Gastroesophageal sphincter (tissue), 4 donors: ENCODE measurements around the gene PSMB2. TPM values are rescaled to one million over a fixed set of nuclear protein-coding genes. Genes with fewer than 3 reads are reported as not detected.
A peak's percentile ranks its signal among the peaks of the same experiment; 100 is the strongest.

ENCODE experiments used
- ATAC-seq: fragments of 150-250 bp; one replicate; pipeline ENCODE4 v1.9.1; 2016; ENCODE audit warnings: mild to moderate bottlenecking, moderate library complexity
- H3K27ac ChIP-seq, 4 donors: fragments of 200-600 bp; sonication (generic) in 3 of 4; 1 replicate in 3 of 4; 2 replicates in 1 of 4; pipeline ENCODE4 v1.5.1; 2016 to 2019
- H3K27me3 ChIP-seq: fragments of 200-600 bp; sonication (generic); one replicate; pipeline ENCODE4 v1.5.1; 2019
- H3K36me3 ChIP-seq, 2 donors: fragments of 200-600 bp; sonication (generic); one replicate each; pipeline ENCODE4 v1.5.1; 2019; ENCODE audit warnings: control low read depth in 1 of 2
- H3K4me1 ChIP-seq, 3 donors: fragments of 200-600 bp; sonication (generic); 1 replicate in 2 of 3; 2 replicates in 1 of 3; pipeline ENCODE4 v1.5.1; 2016 to 2019; ENCODE audit warnings: control low read depth in 2 of 3
- H3K4me3 ChIP-seq, 2 donors: fragments of 200-600 bp; sonication (generic); one replicate each; pipeline ENCODE4 v1.5.1; 2019; ENCODE audit warnings: mild to moderate bottlenecking in 1 of 2, moderate library complexity in 1 of 2
- H3K9me3 ChIP-seq, 3 donors: fragments of 200-600 bp; sonication (generic); one replicate each; pipeline ENCODE4 v1.5.1; 2017 to 2019; ENCODE audit warnings: control low read depth in 2 of 3
- CTCF ChIP-seq, 4 experiments: fragments of 200-600 bp in 2 of 4; fragments of 450-650 bp in 2 of 4; sonication (generic) in 1 of 4; IDR thresholded peaks; one replicate each; pipeline ENCODE4 v1.5.1; 2017 to 2019; ENCODE audit warnings: antibody characterized with exemption in 4 of 4, mild to moderate bottlenecking in 2 of 4, moderate library complexity in 2 of 4
- EP300 ChIP-seq: sonication (generic); formaldehyde crosslinking; IDR thresholded peaks from one replicate; pipeline ENCODE4 v1.6.1; 2017; ENCODE audit warnings: antibody characterized with exemption, mild to moderate bottlenecking
- POLR2A ChIP-seq, 2 donors: fragments of 450-650 bp; IDR thresholded peaks; one replicate each; pipeline ENCODE4 v1.6.1; 2017; ENCODE audit warnings: antibody characterized with exemption in 2 of 2, mild to moderate bottlenecking in 2 of 2, moderate library complexity in 1 of 2
- POLR2AphosphoS5 ChIP-seq: sonication (generic); formaldehyde crosslinking; IDR thresholded peaks from one replicate; pipeline ENCODE4 v1.6.1; 2017; ENCODE audit warnings: antibody characterized with exemption
- WGBS, 2 donors: methylation state at CpG; one replicate each; pipeline ENCODE4 v1.1.5; 2018; ENCODE audit warnings: low coverage in 1 of 2; 5-methylcytosine and 5-hydroxymethylcytosine counted together
- total RNA-seq, 4 donors: library from RNA; depleted of rRNA; stranded (reverse); fragments of >200 nt; gene quantifications; one replicate each; pipeline ENCODE4 v1.1.0, GENCODE V29; 2016

PSMB2 gene
- total RNA-seq, 4 donors from 2014 or later, result 31.0 to 39.3 (median 38.7) TPM

- Histone ChIP-seq H3K4me1 (peaks cover 0 to 20% (median 5%) of the 10 kb centered on the region in 3 donors), H3K4me3 (no peak overlapping the region), H3K9me3 (no peaks in the 10 kb centered on the region), H3K36me3 (peaks cover 0 to 58% of the 10 kb centered on the region in 2 donors), H3K27ac (no peak overlapping the region), H3K27me3 (peaks cover 17% of the 10 kb centered on the region)
- WGBS, 2 donors, result no CpG with 5 or more reads among the region's 11 CpGs
- ATAC-seq, result no peak
- TF ChIP-seq CTCF (IDR thresholded peaks at IDR 0.05), result no peak
- TF ChIP-seq POLR2A (IDR thresholded peaks at IDR 0.05), result no peak
- no peak for TF ChIP-seq POLR2AphosphoS5
- TF ChIP-seq EP300, result no peak
These were observed 75.6 kb downstream of the PSMB2 start for GRCh38 chr1:35565742-35566133.

GRCh38 chr1:35564884-35565741 lies 76.2 kb downstream of the PSMB2 start:
- Histone ChIP-seq H3K27ac (no peak overlapping the region), H3K4me3 (no peak overlapping the region), H3K9me3 (no peaks in the 10 kb centered on the region), H3K27me3 (peaks cover 11% of the 10 kb centered on the region), H3K36me3 (peaks cover 0 to 58% of the 10 kb centered on the region in 2 donors), H3K4me1 (peaks cover 0 to 27% (median 8%) of the 10 kb centered on the region in 3 donors)
- no peak for ATAC-seq
- TF ChIP-seq EP300 (no peak), CTCF (IDR thresholded peaks at IDR 0.05) (peak in 1 of 4 experiments; percentile 0), POLR2A (IDR thresholded peaks at IDR 0.05) (no peak), POLR2AphosphoS5 (no peak)
- WGBS, 2 donors, result 11 to 88% methylated on average over 1 to 3 of the region's 28 CpGs

- ATAC-seq, result peak; percentile 35
These were observed 77.1 kb downstream of the PSMB2 start for GRCh38 chr1:35564037-35564883.

GRCh38 chr1:35563166-35563565 lies 78.2 kb downstream of the PSMB2 start:
- no peak for ATAC-seq
- Histone ChIP-seq H3K36me3 (peaks cover 0 to 58% of the 10 kb centered on the region in 2 donors), H3K4me1 (peaks cover 0 to 41% (median 17%) of the 10 kb centered on the region in 3 donors), H3K27ac (no peak overlapping the region), H3K4me3 (no peak overlapping the region), H3K27me3 (no peaks in the 10 kb centered on the region), H3K9me3 (no peaks in the 10 kb centered on the region)
- 38% methylated on average over 6 of the region's 12 CpGs; no CpG with 5 or more reads in 1 of the 2 donors for WGBS, 2 donors
- TF ChIP-seq CTCF (IDR thresholded peaks at IDR 0.05) (no peak), POLR2A (IDR thresholded peaks at IDR 0.05) (no peak), POLR2AphosphoS5 (no peak), EP300 (no peak)

More at GRCh38 chr1:35564037-35564883, 77.1 kb downstream of the PSMB2 start:
- Histone ChIP-seq H3K9me3 (no peaks in the 10 kb centered on the region), H3K27me3 (peaks cover 2% of the 10 kb centered on the region), H3K27ac (no peak overlapping the region), H3K36me3 (peaks cover 0 to 58% of the 10 kb centered on the region in 2 donors), H3K4me1 (peaks cover 0 to 35% (median 10%) of the 10 kb centered on the region in 3 donors), H3K4me3 (no peak overlapping the region)
- TF ChIP-seq POLR2A (IDR thresholded peaks at IDR 0.05) (no peak), EP300 (no peak), CTCF (IDR thresholded peaks at IDR 0.05) (peak in 3 of 4 experiments; percentile 66 to 76 (median 70)), POLR2AphosphoS5 (no peak)
- WGBS, 2 donors, result 74 to 85% methylated on average over 6 to 8 of the region's 9 CpGs
